HG02870 (cell line): ENCODE measurements around the gene FTL.

Source experiments
- ATAC-seq: cut with Tn5 transposase; IDR thresholded peaks from one replicate; pipeline ENCODE4 v1.9.1; 2021; ENCODE audit warnings: mild to moderate bottlenecking, moderate library complexity; ENCODE audit not compliant: unreplicated experiment

Gene FTL

GRCh38 chr19:48989701-48990291 is 24.7 kb downstream of the FTL start:
- no peak for ATAC-seq

- no peak for ATAC-seq
Observed at GRCh38 chr19:48990400-48990799, 25.3 kb downstream of the FTL start.

DNA sequence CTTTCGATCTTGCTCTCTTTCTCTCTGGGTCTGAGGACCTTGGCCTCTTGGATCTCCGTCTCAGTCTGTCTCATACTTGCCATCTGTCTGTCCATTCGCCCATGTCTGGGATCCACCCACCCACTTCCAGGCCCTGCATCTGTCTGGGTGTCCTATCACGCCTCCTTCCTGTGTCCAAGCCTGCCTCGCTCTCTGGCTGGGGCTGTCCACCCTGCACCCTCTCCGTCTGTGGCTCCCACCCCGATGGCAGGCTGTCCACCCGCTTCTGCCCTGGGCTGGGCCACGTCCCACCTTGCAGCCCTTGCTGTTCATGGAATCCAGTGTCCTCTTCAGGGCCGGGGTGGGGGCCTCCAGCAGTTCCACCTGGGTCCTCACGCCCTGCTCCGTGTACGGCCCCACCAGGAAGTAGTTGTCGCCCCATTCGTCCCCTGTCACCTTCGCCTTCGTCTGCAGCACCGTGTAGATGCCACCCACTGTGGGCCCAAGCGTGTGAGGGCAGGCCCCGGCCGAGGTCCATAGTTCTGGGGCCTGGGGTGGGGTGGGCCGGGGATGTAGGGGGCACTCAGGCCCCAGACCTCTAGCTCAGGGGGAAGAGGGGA is 26.0 kb downstream of the FTL start:
- ATAC-seq = no peak

GRCh38 chr19:48991873-48992580 is 26.9 kb downstream of the FTL start:
- ATAC-seq = no peak

GRCh38 chr19:48992581-48993174 is 27.6 kb downstream of the FTL start:
- ATAC-seq = no peak

DNA sequence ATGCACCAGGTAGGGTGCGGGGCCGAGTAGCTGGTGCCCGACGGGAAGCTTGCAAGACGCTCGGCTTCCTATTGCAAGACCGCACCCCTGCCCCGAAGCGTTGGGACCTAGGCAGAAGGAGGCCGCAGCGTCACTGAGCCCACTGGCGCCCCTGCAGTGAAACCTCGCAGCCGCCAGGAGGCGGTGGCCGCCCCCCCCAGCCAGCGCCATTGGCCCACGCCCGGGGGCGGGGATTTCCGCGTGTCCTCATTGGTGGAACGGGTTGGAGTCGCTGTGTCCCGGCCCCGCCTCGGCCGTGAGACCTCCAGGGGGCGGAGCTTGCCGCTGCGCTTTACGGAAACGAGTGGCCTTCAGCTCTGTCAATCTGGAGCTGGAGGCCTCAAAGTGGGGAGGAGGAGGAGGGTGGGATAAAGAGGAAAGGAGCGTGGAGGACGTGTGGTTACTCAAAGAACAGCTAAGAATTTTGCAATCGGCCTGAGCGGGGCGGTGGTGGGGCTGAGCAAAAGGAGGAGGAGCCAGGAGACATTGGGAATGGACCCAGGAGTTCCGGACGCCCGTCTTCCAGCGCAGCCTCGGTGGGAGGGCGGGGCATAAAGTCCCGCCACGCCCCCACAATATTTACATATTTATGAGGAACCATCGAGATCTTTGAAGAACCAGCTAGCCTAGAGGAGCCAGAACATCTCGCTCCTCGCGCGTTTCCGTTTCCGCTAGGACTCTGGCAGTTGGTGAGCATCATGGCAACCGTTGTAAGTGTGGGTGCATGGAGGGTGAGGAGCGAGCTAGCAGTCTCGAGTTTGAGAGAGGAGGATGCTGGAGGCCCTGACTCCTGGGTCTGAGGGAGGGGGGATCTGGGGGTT is 28.3 kb downstream of the FTL start, which contains the start of the genes GYS1 and RUVBL2:
Gene GYS1, minus strand, starts transcription at position 135 of the 860 bp plus-strand sequence. CDS start 197 bp downstream, outside the sequence.
Gene RUVBL2, plus strand, starts transcription at position 713 of the 860 bp plus-strand sequence. Its CDS starts 25 bp downstream, at position 738.
- ATAC-seq = peak; percentile 80

DNA sequence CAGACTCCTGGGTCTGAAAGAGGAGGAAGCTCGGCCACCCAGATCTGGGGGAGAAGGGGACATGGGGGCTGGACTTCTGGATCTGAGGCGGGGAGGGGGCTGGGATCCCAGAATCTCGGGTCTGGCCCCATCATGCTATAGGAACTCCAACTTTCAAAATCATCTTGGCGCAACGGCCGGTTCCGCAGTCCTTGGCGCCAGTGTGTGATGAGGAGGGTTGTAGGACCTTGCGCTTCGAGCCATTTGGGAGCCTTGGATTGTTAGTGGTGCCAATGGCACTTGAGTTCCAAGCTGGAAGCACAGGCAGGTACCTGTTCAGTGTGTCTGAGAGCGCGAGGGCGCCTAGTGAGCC is 28.9 kb downstream of the FTL start:
- no peak for ATAC-seq

DNA sequence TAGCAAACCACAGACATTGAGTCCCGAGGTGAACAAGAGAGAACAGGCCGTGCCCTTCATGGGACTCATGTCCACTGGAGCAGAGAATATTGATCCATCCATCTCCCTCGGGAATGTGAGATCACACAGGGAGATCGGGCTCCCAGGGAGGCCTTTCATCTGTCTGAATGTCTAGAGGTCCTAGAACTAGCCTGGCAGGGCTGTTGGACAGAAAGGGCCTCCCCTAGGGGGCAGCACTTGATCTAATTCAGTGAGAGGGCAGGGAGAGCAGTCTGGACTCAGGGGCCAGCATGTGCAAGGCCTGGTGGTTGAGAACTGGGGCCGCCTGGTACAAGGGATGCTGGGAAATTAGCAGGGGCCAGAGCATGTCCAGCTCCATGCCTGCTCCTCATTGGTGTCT is 32.9 kb downstream of the FTL start:
- no peak for ATAC-seq

GRCh38 chr19:48999481-49000325 is 34.6 kb downstream of the FTL start:
- no peak for ATAC-seq

- no peak for ATAC-seq
Observed at GRCh38 chr19:49004133-49004532, 39.0 kb downstream of the FTL start.

DNA sequence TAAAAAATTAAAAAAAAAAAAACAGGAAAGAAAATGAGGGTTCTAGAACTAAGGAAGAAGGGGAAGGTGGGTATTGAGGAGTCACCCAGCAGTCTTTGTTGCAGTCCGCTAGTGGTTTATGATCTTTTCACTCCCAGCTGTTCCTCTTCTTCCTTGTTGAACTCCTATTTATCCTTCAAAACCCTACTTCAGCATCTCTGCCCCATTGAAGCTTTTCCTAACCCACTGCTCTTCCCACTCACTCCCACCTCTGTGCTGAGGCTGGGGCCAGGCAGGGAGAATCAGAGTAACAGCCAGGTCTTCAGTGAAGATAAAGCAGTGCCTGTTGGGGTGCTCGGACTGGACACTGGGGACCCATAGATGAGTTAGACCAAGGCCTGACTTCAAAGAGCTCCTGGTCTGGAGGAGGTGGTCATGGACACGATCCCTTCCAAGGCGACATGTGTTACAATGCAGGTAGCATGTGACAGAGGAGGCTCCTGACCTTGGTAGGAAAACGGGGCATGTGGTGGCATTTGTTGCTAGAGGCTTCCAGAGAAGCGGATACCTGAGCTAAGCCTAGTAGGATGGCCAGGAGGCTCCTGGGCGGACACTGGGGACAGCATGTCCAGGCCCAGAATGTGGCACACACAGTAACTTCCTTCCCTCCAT is 40.0 kb downstream of the FTL start:
- no peak for ATAC-seq

DNA sequence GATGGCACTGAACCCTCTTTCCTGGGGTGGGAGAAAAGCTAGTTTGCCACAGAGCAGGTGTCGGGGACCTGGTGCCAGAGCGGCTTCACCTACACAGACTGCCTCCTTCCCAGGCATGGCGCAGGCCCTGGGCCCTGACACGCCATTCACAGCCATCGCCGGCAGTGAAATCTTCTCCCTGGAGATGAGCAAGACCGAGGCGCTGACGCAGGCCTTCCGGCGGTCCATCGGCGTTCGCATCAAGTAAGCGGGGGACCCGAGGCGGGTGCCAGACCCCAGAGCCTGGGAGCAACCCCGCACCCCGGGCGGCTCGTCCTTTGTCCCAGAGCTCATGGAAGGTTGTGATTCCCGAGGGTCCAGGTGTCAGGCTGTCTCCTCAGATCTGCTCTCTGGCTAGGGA is 41.8 kb downstream of the FTL start:
- no peak for ATAC-seq

GRCh38 chr19:49009828-49010227 is 44.7 kb downstream of the FTL start:
- no peak for ATAC-seq

GRCh38 chr19:49010453-49010852 is 45.3 kb downstream of the FTL start:
- ATAC-seq = no peak

DNA sequence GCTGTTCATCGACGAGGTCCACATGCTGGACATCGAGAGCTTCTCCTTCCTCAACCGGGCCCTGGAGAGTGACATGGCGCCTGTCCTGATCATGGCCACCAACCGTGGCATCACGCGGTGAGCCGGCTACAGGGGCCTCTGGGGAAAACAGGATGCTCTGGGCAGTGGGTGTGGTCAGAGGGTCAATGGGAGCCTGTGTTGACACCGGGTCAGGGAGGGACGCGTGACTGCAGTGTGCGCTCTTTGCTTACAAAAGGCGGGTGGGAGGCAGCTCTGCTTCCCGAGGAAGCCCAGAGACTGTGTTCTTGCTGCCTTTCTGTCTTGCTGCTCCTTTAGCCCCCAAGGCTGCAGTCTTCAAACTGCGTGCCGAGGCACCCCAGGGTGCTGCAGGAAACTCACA is 46.1 kb downstream of the FTL start:
- ATAC-seq = no peak

DNA sequence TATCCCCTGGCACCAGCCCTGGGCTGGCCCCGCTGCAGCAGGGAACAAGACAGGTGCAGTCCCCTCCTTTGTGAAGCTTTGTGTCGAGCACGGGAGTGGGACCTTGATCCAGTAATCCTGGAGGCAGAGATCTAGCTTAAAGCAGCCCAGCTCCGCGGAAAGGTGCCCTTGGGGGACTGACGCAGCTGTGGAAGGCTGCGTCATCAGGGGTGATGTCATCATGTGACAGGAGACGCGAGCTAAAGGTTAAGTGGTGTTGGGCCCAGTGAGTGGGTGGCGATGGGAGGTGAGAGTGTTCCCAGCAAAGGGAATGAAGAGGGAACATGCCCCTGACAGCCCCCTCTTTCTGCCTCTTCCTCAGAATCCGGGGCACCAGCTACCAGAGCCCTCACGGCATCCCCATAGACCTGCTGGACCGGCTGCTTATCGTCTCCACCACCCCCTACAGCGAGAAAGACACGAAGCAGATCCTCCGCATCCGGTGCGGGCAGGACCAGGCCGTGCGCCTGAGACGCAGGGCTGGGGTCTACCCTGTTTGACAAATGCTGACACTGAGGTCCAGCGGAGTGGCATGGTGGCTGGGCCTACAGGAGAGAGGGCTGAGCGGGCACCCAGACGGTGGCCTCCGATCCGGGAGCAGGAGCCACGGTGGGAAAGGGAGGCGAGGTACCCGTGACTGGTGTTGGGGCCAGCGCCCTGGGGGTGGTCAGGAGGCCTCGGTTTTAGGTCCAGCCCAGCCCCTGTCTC is 49.2 kb downstream of the FTL start:
- ATAC-seq = no peak

DNA sequence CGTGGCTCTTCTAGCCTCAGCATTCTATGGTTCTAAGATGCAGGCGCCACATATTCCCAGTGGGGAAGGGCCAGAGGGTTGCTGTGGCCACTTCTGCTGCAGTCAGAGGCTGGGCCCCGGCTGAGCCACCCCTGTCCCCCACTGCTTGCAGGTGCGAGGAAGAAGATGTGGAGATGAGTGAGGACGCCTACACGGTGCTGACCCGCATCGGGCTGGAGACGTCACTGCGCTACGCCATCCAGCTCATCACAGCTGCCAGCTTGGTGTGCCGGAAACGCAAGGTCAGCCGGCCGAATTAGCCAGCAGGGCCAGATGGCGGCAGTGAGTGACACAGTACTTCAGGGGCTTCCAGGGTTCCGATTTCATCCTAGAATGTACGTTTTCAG is 49.8 kb downstream of the FTL start:
- ATAC-seq = no peak

- ATAC-seq = no peak
Observed at GRCh38 chr19:49016067-49016839, 51.1 kb downstream of the FTL start.
